ENCODE results near the gene RALGAPB.

GRCh38 chr20:38441916-38442315 is 30.7 kb upstream of the RALGAPB start:
- TF ChIP-seq CTCF (IDR thresholded peaks at IDR 0.05; ENCODE audit: insufficient read depth, low read length, poor library complexity, severe bottlenecking) (no peak), EZH2phosphoT487 (conservative IDR thresholded peaks at IDR 0.05; ENCODE audit: low read length) (no peak)
